Measurements from ENCODE around the gene GRP. TPM values are rescaled to one million over a fixed set of nuclear protein-coding genes. Genes with fewer than 3 reads are reported as not detected.

GRP gene
- total and polyA plus RNA-seq, 2 of the 4 experiments (the other 2 are of a cell fraction) = not detected

DNA sequence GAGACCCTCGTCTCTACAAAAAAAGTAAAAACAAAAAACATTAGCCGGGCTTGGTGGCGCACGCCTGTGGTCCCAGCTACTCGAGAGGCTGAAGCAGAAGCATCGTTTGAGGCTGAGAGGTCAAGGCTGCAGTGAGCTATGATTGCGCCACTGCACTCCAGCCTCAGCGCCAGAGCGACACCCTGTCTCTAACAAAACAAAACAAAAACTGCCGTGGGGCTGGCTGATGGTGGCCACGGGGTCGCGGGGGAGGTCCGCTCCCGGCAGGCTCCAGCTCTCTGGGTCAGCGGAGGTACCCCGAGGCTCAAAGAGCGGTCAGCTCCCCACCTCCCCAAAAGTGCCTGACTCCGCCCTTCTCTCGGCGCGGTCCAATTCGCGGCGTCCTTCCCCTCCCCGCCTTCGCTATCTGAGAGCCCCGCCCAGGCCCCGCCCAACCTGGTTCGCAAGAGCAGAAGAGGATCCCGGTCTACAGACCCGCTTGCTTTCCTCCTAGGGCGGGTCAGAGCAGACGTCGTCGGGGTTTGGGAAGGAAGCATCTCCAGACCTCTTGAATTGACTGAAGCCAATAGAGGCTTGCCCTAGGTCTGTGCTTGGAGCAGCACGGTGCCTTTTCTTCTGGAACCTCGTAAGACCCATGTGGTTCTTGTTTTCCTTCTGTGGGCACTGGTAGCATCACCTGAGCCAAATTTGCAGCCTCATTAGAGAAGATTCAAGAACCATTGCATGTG, 45.5 kb downstream of the GRP start:
- in situ Hi-C loops (cut with MboI; ENCODE audit: low sequenced_read_pairs) = no loop called here
- Histone ChIP-seq H3K4me1 (ENCODE audit: control insufficient read depth, insufficient read depth, low read length) (no peaks in the 10 kb centered on the region), H4K8ac (ENCODE audit: low read depth in 2 of 2, low read length in 2 of 2) (no peak overlapping the region), H3K27ac (ENCODE audit: insufficient read depth, low read length) (no peak overlapping the region), H3K9me3 (ENCODE audit: control insufficient read depth, insufficient read depth, low read length) (peaks cover 15% of the 10 kb centered on the region; the same call in 1 of the 2 replicates), H2BK120ac (ENCODE audit: low read depth, low read length) (no peak overlapping the region), H3K56ac (ENCODE audit: extremely low read depth, insufficient read depth, low read length) (no peak overlapping the region), H3K27me3 (ENCODE audit: control insufficient read depth, insufficient read depth, low read length) (peaks cover 74% of the 10 kb centered on the region), H3K4me2 (ENCODE audit: low read depth, low read length) (no peak overlapping the region), H2BK15ac (ENCODE audit: low read depth, low read length) (no peak overlapping the region), H3K18ac (ENCODE audit: low read depth, low read length) (no peak overlapping the region), H2BK5ac (ENCODE audit: low read depth, low read length, poor library complexity, severe bottlenecking) (no peak overlapping the region), H3K23ac (ENCODE audit: low read depth, low read length) (no peak overlapping the region), H3K9me1 (ENCODE audit: insufficient read depth, low read length) (no peaks in the 10 kb centered on the region), H2AFZ (replicated peaks; ENCODE audit: low read length, poor library complexity) (no peak overlapping the region), H3K4ac (ENCODE audit: low read depth, low read length) (no peak overlapping the region), H2BK20ac (ENCODE audit: low read depth, low read length) (no peak overlapping the region), H3K14ac (replicated peaks; ENCODE audit: low read depth, low read length) (no peak overlapping the region), H2AK5ac (ENCODE audit: low read depth, low read length) (no peak overlapping the region), H3K9ac (ENCODE audit: low read depth, low read length) (no peak overlapping the region), H2AK9ac (replicated peaks; ENCODE audit: low read depth, low read length, poor library complexity) (no peak overlapping the region), H3K36me3 (ENCODE audit: control insufficient read depth, insufficient read depth, low read length) (no peaks in the 10 kb centered on the region), H4K5ac (ENCODE audit: low read depth, low read length) (no peak overlapping the region), H4K91ac (ENCODE audit: insufficient read depth, low read depth, low read length) (no peak overlapping the region), H4K20me1 (ENCODE audit: insufficient read depth, low read length) (no peaks in the 10 kb centered on the region; the same call in 1 of the 2 replicates), H3K79me1 (ENCODE audit: low read depth in 1 of 2, low read length in 2 of 2) (no peaks in the 10 kb centered on the region), H3K4me3 (ENCODE audit: insufficient read depth, low read depth, low read length) (no peak overlapping the region)
- WGBS, 2 experiments (ENCODE audit: extremely low coverage in 2 of 2, insufficient read length in 1 of 2) = 2% methylated on average over 21 of the region's 38 CpGs; no CpG with 5 or more reads in 1 of the 2 experiments
- dilution Hi-C loops (cut with HindIII; ENCODE audit: low sequenced_read_pairs, unreplicated experiment) = no loop called here
- DNase-seq (no peak), ATAC-seq (ENCODE audit: low read depth) (no peak)
- no TSS peak for BruUV-seq (replicated peaks)
- TF ChIP-seq ELK1 (IDR thresholded peaks at IDR 0.05; ENCODE audit: borderline replicate concordance, low read depth, low read length) (no peak), RAD21 (IDR thresholded peaks at IDR 0.05; ENCODE audit: low read length) (no peak), MAZ (IDR thresholded peaks at IDR 0.05; ENCODE audit: borderline replicate concordance, low read depth, low read length) (no peak), MXI1 (IDR thresholded peaks at IDR 0.05; ENCODE audit: borderline replicate concordance, low read depth, low read length) (no peak)
- intact Hi-C loops (cut with micrococcal nuclease) = no loop called here
- CTCF ChIA-PET = no interaction called here
- POLR2A ChIA-PET (ENCODE audit: unreplicated experiment) = no interaction called here
